Endothelial cell (in vitro differentiated cells): ENCODE data around the gene MSMP. TPM values are rescaled to one million over a fixed set of nuclear protein-coding genes. Genes with fewer than 3 reads are reported as not detected.

Experiments used
- DNase-seq: peaks from one replicate; pipeline ENCODE4 v3.0.0; 2021; ENCODE audit warnings: low spot score
- H3K27ac Mint-ChIP-seq: one replicate; pipeline ENCODE4 v1.8.0; 2021; ENCODE audit warnings: mixed read lengths, inconsistent platforms; ENCODE audit not compliant: unreplicated experiment
- H3K27me3 Mint-ChIP-seq: one replicate; pipeline ENCODE4 v1.8.0; 2021; ENCODE audit warnings: mild to moderate bottlenecking, moderate library complexity, mixed read lengths, inconsistent platforms; ENCODE audit not compliant: unreplicated experiment
- H3K36me3 Mint-ChIP-seq: one replicate; pipeline ENCODE4 v1.8.0; 2021; ENCODE audit warnings: mild to moderate bottlenecking, low read depth, mixed read lengths, inconsistent platforms; ENCODE audit not compliant: unreplicated experiment
- H3K4me1 Mint-ChIP-seq: one replicate; pipeline ENCODE4 v1.8.0; 2021; ENCODE audit warnings: mild to moderate bottlenecking, mixed read lengths, inconsistent platforms; ENCODE audit not compliant: unreplicated experiment
- H3K4me3 Mint-ChIP-seq: one replicate; pipeline ENCODE4 v1.8.0; 2021; ENCODE audit warnings: mild to moderate bottlenecking, mixed read lengths, inconsistent platforms; ENCODE audit not compliant: unreplicated experiment
- H3K9me3 Mint-ChIP-seq: one replicate; pipeline ENCODE4 v1.8.0; 2021; ENCODE audit warnings: mixed read lengths, inconsistent platforms; ENCODE audit not compliant: unreplicated experiment
- CTCF ChIP-seq: fragments of 200-600 bp; sonication (generic); IDR thresholded peaks from one replicate; pipeline ENCODE4 v1.5.0; 2021; ENCODE audit warnings: antibody characterized with exemption; ENCODE audit not compliant: unreplicated experiment
- long read RNA-seq: library from polyadenylated mRNA; unstranded; transcript quantifications from one replicate; pipeline ENCODE4 v2.0.0, GENCODE V29; 2020; ENCODE audit not compliant: unreplicated experiment
- total RNA-seq: library from RNA; stranded (reverse); fragmentation: NEBNext Ultra II Directional; extraction: Animal tissue kit (Norgen Biotek cat#: 25700); gene quantifications from one replicate; pipeline ENCODE4 v1.2.1, GENCODE V29; 2021; ENCODE audit not compliant: unreplicated experiment

MSMP gene, protein sequence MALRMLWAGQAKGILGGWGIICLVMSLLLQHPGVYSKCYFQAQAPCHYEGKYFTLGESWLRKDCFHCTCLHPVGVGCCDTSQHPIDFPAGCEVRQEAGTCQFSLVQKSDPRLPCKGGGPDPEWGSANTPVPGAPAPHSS
- 2.8 TPM for total RNA-seq
- long read RNA-seq, partial matches to known transcripts: 1 of 2 reads
- long read RNA-seq, other reads (novel, unspliced or antisense): 0 of 2 reads

DNA sequence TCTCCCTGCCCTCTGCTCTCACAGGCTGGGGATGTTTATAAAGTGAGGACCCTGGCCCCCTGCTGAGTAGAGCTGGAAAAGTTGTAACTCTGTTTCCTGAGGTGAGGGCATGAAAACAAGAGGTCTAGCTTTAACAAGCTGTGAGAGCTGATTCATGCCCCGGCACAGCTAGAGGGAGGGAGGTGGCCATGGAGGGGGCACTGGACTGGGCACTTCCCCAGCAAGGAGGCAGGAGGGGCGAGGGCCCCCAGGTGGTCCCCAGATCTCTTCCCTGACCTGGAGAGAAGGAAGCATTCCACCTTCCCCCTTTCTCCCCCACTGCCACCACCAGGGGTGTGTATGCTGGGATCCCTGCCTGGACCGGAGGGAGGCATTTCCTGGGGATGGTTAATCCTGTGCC is at the start of gene MSMP:
Gene MSMP (minus strand): TSS at position 13 of the 400 bp plus-strand sequence. CDS start 147 bp downstream, outside the sequence.
- TF ChIP-seq CTCF: no peak
- Mint-ChIP-seq H3K9me3 (no peaks in the 10 kb centered on the region), H3K4me1 (peaks cover 79% of the 10 kb centered on the region), H3K4me3 (peak within 1 kb of the TSS; percentile 68), H3K27ac (peak within 1 kb of the TSS; percentile 27), H3K27me3 (peaks cover 24% of the 10 kb centered on the region), H3K36me3 (peaks cover 38% of the 10 kb centered on the region)
- DNase-seq: no peak

DNA sequence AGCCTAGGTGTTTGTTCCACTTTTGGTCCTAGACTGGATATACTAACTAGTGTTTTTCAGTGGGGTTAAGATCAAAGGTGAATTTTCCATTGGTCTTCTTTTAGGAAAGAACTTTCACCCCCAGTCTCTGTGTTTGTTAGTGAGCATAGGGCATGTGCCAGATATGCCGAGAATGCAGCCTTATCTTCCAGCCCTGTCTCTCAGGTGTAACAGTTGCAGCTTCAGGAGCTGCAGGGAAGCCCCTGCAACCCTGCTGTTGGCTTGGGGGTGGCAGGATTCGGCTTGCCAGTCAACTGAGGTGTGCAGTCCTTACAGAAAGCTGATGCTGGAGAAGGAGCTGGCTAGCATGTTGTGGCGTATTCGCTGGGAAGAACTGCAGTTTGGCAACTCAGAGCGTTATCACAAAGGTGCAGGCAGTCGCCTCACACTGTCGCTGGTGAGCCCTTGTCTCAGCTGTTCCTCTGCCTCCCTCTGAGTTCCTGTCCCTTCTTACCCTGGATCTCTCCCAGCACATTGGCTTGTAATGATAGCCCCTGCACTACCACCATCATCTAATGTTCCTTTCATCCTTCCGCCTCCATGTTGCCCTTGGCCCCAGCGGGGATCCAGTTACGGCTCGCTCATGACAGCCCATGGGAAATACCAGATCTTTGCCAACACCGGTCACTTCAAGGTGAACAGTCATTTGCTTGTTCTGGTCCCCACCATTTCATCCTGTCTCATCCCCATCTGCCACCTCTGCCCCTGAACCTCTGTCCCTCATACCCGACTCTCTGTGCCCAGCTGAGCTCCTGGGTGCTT is 47.5 kb upstream of the MSMP start:
- peaks cover 41% of the 10 kb centered on the region for H3K36me3 Mint-ChIP-seq
- H3K4me3 Mint-ChIP-seq: peak overlapping the region; percentile 38
- H3K9me3 Mint-ChIP-seq: no peaks in the 10 kb centered on the region
- no peak for DNase-seq
- H3K4me1 Mint-ChIP-seq: peaks cover 5% of the 10 kb centered on the region
- TF ChIP-seq CTCF: no peak
- H3K27ac Mint-ChIP-seq: peak overlapping the region; percentile 11
- peaks cover 5% of the 10 kb centered on the region for H3K27me3 Mint-ChIP-seq

- H3K36me3 Mint-ChIP-seq: peaks cover 32% of the 10 kb centered on the region
- H3K4me3 Mint-ChIP-seq: peak overlapping the region; percentile 38
- DNase-seq: no peak
- no peak for TF ChIP-seq CTCF
- peaks cover 6% of the 10 kb centered on the region for H3K4me1 Mint-ChIP-seq
- H3K27ac Mint-ChIP-seq: no peak overlapping the region
- no peaks in the 10 kb centered on the region for H3K9me3 Mint-ChIP-seq
- H3K27me3 Mint-ChIP-seq: peaks cover 4% of the 10 kb centered on the region
Measured at GRCh38 chr9:35800530-35800929, 46.5 kb upstream of the MSMP start.

GRCh38 chr9:35798658-35799374 is 44.7 kb upstream of the MSMP start:
- Mint-ChIP-seq H3K36me3 (peaks cover 27% of the 10 kb centered on the region), H3K4me1 (peaks cover 20% of the 10 kb centered on the region), H3K4me3 (no peak overlapping the region), H3K9me3 (no peaks in the 10 kb centered on the region), H3K27ac (peak overlapping the region; percentile 39), H3K27me3 (peaks cover 3% of the 10 kb centered on the region)
- TF ChIP-seq CTCF: no peak
- no peak for DNase-seq
